GM19035 (cell line): ENCODE measurements around the gene HAP1.
"Not testable (repeated sequence)": the region's sequence is repeated elsewhere in the genome, so short reads cannot be mapped to it uniquely, and the experiment has no call there.

Experiments
- ATAC-seq: cut with Tn5 transposase; IDR thresholded peaks from one replicate; pipeline ENCODE4 v1.9.1; 2021; ENCODE audit not compliant: unreplicated experiment

HAP1 gene

GRCh38 chr17:41728056-41728455, 6.4 kb downstream of the HAP1 start:
- ATAC-seq: no peak

DNA sequence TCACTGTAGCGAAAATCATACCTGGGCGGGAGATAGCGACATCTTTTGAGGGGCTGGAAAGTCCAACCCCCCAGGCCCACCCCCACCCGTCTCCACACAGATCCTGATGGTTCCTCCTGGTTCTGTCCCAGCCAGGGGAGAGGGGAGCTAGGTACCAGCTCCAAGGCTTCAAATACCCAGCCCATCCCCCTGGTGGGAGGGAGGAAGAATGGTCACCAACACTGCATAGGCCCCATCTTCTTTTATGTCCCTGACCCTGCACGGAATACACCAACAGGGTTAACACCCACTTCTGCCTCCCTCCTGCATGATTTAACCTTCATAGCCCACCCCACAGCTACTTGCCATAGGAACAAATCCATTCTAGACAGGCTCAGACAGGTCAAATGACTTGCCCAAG, 9.3 kb downstream of the HAP1 start:
- no peak for ATAC-seq

DNA sequence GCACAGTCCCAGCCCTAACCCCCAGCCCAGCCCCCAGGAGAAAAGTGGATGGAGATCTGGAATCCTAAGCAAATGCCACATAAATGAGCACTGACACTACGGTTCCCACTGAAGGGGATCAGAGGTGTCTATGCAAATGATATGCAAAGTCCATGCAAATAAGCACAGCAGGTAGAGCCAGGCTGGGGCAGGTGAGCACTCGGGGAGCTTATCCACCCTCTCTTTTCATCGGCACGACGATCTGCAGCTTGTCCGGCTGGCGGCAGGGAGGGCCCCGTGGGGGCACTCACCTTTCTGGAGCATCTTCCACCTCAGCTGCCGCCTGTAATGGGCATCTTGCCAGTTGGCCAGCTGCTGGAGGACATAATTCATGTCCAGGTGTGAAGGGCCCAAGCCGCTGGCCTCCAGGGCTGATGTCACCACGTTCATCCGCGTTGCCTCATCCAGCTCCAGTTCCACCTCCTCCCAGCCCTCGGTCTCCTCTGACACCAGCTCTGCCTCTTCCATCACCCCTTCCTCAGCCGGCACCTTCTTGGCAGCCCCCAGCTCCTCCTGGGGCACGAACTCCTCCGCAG, 9.9 kb downstream of the HAP1 start:
- no peak for ATAC-seq

- ATAC-seq: no peak
Observed at GRCh38 chr17:41723801-41724475, 10.5 kb downstream of the HAP1 start.

DNA sequence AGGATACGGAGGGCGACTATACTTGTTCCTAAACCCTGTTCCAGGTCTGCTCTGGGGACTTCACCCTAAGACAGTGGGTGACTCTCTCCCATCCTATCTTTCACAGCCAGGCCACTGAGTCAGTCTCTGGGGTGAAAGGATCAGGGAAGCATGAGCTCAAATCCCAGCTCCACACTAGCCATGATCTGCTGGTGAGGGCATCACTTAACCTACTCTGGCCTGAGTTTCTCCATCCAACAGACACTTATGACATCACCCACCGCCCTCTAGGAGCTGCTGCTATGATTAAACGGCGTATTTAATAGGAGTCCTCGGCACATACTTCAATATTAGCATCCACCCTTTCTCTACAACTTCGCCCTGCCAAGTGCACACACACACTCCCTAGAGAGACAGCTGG, 12.2 kb downstream of the HAP1 start:
- no peak for ATAC-seq

DNA sequence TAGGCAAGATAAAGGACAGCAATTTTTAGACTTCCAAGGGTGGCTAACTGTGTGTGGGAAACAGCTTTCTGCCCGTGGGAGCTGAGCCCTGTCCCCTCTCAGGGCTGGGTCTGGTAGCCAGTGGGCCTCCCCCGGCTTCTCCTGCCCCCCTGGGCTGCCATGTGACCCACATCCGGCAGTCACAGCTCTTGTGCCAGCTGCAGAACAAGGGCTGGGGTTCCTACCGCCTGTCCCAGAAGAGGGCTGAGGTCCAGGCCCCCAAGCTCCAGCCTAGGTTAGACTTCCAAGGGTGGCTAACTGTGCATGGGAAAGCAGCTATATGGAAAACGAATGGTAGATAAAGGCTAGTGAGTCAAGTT, 16.2 kb downstream of the HAP1 start:
- no peak for ATAC-seq

GRCh38 chr17:41717408-41718286, 16.8 kb downstream of the HAP1 start:
- no peak for ATAC-seq

GRCh38 chr17:41711669-41712400, 22.6 kb downstream of the HAP1 start, which contains the start of gene GAST:
Gene GAST (plus strand): TSS chr17:41712331. CDS start chr17:41715437, 3,106 bp downstream.
- no peak for ATAC-seq

DNA sequence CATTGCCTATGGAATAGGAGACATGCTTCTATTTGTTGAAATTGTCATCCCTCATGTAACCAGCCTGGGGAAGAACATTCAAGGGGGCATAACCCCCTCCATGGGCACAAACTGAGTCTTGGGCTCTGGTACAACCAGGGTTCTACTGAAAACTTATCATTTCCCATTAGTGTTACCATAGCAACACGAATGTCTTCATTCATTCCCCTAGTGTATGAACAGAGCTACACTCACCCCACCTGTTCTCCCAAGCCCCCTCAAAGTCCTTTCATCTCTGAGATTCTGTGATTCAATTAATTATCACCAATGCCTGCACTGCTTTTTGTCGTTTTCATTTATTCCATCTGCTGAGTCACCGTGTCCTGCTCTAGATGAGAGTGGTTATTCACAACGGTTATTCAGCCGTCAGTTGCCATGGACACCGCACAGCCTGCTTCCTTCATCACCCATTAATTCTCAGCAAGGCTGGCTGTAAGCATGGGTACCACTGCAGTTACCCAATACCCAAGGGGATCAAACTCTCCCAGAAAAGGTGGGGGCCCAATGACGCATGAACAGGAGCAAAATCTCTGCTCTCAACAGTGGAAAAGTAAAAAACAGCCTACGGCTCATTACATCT, 23.9 kb downstream of the HAP1 start:
- no peak for ATAC-seq

DNA sequence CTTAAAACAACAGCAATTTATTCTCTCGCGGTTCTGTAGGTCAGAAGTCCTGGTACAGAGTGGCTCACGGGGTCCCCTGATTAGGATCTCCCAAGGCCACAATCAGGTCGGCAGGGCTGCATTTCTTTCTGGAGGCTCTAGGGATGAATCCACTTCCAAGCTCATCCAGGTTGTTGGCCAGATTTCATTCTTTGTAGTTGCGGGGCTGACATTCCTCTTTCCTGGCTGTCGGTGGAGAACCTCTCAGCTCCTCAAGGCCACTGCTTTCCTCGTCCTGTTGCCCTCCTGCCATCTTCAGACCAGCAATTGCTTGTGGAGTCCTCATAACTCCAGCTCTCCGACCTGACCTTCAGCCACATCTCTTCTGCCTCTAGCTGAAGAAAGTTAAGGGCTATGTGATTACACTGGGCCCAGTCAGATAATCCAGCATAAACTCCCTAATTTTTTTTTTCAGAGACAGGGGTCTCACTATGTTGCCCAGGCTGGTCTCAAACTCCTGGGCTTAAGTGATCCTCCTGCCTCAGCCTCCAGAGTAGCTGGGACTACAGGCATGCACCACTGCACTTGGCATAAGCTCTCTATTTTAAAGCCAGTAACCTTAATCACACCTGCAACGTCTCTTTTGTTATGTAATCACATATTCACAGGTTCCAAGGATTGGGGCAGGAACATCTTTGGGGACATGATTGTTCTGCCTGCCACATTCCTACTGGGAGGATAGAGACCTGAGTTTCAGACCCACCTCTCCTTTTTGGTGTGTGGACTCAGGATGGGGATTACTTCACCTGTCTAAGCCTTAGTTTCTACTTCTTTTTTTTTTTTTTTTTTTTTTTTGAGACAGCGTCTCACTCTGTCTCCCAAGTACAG, 26.4 kb downstream of the HAP1 start:
- ATAC-seq: no peak

DNA sequence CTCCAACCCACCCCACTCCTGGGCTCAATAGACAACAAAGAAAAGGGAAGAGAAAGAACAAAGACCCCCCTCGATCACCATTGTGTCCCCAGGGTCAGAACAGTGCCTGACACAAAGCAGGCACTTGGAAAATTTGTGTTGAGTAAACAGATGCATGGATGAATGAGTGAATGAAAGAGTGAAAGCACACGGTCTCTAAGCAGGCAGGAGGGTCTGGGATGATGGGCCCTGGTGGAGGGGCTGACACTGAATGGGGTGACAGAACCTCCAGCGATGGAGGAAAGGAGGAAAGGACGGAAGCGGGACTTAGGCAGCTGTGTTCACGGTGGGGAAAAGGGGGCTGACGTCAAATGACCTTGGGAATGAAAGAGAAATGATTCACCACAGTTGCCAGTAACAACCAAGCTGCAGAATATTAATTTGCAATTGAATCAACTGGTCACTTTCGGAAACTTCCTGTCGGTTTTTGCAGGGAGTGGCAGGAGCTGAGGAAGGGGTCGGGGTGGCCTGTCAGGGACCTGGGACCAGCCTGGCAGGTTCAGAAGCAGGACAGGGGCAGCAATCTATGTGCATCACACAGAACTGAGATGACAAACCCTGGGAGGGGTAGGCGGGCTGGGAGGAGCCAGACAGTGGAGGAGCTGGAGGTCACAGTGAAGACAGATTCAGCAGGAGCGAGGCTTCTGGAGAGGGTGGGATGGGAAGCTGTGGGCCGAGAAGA, 29.0 kb downstream of the HAP1 start:
- ATAC-seq: no peak

DNA sequence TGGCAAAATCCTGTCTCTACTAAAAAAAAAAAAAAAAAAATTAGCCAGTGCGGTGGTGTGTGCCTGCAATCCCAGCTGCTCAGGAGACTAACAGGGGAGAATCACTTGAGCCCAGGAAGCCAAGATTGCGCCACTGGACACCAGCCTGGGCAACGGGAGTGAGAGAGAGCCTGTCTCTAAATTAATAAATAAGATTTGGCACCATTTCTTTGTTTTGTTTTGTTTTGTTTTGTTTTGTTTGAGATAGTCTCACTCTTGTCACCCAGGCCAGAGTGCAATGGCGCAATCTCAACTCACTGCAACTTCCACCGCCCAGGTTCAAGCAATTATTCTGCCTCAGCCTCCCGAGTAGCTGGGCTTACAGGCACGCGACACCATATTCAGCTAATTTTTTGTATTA, 31.7 kb downstream of the HAP1 start:
- no peak for ATAC-seq

DNA sequence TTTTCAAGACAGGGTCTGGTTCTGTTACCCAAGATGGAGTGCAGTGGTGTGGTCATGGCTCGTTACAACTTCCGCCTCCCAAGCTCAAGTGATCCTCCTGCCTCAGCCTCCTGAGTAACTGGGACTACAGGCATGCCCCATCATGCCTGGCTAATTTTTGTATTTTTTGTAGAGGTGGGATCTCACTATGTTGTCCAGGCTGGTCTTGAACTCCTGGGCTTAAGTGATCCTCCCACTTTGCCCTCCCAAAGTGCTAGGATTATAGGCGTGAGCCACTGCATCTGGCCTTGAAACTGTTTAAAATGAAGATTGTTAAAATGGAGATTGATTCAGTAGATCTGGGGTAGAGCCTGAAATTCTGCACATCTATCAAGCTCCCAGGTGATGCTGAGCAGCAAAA, 33.6 kb downstream of the HAP1 start:
- ATAC-seq: not testable (repeated sequence)

GRCh38 chr17:41697122-41697962, 37.1 kb downstream of the HAP1 start:
- no peak for ATAC-seq

DNA sequence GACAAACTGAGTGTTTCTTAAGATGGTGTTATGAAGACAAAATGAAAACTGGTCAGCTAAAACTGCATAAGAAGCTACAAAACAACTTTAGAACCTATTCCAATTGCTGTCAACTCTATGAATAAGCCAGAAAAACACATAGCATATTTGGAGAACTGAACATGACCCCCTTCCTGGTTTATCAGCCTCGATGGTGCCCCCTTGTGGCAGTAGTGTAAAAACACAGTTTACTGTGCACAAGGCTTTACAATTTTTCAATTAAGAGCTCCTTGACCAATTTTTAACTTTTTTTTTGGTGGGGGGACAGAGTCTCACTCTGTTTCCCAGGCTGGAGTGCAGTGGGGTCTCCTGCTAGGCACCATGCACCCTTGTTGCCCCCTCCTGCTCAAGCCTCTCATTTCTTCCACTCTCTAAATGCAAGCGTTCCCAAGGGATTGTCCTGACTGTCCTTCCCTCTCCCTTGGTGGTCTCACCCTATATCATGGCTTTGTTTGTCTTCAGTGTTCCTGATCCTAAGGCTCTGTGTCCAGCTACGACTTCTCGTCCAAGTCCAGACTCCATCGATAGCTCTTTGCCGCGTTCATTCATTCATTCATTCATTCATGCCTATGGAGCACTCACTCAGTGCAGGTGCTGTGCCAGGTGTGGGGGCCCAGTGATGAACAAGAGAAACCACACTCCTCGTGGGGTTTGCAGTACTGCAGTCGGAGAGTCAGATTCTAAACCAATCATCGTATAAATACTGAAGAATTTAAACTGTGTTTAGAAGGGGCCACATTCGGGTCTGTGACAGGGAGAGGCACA, 38.3 kb downstream of the HAP1 start:
- no peak for ATAC-seq

DNA sequence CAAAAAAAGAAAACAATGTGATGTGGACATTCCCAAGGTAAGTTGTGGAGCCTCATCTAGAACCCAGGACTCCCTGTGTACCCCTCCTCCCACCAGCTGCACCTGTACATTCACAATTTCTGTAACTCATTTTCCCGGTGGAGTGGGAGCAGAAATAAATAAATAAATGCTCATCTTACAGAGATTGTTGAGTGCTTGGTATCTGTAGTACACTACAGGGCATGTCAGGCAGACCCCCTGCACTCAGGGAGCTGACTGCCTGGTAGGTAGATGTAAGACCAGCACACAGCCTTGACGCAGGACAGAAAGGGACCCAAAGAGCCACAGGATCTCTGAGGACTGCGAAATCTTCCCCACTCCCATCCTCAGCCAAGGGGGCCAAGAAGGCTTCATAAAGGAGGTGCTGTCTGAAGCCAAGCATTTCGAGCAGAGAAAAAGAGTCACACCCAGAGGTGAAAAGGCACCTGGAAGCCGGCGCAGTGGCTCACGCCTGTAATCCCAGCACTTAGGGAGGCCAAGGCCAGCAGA, 39.2 kb downstream of the HAP1 start:
- no peak for ATAC-seq

GRCh38 chr17:41692722-41693521, 41.5 kb downstream of the HAP1 start:
- no peak for ATAC-seq
